Medulla oblongata (tissue), 1 donor: ENCODE results near the gene CYTH4.

Source experiments
- DNase-seq: peaks from one replicate; pipeline ENCODE4 v3.0.0-alpha.2; 2015; ENCODE audit errors: extremely low spot score

Gene CYTH4

GRCh38 chr22:37270928-37271650 is 11.2 kb upstream of the CYTH4 start:
- DNase-seq, result no peak

DNA sequence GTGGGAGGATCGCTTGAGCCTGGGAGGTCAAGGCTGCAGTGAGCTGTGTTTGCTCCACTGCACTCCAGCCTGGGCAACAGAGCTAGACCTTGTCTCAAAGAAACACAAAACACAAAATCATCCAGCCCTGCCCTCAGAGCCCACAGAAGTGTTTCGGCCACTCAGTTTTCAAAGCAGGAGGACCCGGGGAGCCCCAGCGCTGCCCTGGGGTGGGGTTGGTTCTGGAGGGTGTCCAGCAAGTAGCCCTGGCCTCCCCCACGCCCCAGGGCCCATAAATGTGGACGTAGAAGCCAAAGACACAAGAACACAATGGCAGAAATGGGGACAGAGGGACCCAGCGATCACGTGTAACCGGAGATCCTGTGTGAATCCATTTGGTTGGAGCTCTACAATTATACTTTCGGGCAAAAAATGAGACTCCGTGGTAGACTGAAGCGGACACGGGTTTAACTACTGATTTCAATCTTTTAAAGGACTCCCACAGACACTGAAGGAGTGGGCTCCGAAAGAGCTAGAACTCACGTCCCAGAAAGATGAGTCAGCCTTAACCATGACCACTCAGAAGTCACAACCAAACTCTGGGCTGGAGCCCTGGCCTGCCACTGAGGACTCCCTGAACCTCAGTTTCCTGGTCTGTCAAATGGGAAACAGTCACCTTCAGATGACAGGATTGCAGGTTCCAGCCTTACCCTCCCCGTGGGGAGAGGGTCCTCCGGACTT is 9.0 kb upstream of the CYTH4 start:
- DNase-seq, result no peak

DNA sequence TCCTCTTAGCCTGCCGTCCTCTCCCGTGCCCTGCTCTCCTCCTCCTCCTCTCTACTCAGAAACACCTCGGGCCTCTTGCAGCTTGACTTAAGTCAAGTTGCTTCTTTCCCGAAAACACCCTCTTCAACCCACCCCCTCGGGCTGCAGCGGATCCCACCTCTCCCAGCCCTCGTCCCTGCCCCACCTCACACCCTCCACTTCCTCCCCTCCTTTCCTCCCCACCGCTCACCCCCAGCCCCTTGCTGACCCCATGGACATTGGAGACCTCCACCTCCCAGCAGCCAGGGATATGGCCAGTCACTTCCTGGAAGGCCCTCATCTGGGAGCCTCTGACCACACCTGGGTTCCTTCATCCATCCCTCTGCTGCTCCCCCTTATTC is 8.5 kb upstream of the CYTH4 start:
- DNase-seq, result no peak

GRCh38 chr22:37274380-37274862 is 7.9 kb upstream of the CYTH4 start:
- DNase-seq, result peak; percentile 76

- no peak for DNase-seq
Measured at GRCh38 chr22:37275134-37275533, 7.2 kb upstream of the CYTH4 start.

DNA sequence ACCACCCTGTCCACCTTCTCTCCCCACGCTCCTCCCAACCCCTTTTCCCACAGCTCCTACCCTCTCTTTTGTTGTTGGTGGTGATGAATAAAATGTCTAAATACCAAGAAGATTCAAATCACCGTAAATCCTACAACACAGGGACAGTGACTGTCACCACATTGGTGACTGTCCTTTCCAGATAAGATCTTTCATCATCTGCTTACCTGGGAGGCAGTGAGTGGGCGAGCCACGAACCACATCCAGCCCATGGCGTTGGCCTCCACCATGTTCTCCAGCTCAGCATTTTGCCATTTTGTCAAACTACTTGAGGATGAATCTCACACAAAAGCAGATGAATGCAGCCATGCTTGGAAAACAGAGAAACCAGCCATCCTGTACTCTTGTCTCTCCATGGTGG is 6.7 kb upstream of the CYTH4 start:
- no peak for DNase-seq

- DNase-seq, result no peak
Measured at GRCh38 chr22:37276776-37277175, 5.5 kb upstream of the CYTH4 start.

- DNase-seq, result no peak
Measured at GRCh38 chr22:37277384-37277783, 4.9 kb upstream of the CYTH4 start.

DNA sequence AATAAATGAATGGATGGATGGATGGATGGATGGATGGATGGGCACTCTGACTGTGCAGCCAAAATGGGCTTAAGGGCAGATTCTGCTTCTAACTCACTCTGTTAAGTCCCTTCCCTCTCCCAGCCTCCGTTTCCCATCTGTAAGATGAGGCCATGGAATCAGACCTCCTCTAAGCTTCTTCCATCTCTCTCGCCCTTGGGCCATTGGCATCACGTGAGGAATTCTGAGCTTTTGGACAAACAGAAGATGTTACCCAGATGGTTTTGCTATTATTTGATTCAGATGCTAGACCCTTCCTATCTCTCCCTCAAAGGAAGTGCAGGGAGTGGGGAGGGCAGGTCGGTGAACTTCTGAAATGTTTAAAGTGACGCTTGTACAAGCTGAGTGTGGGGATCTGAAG is 4.0 kb upstream of the CYTH4 start:
- DNase-seq, result no peak

GRCh38 chr22:37279331-37280181 is 2.8 kb upstream of the CYTH4 start:
- DNase-seq, result peak; percentile 16

- no peak for DNase-seq
Measured at GRCh38 chr22:37280718-37281117, 1.6 kb upstream of the CYTH4 start.

- DNase-seq, result no peak
Measured at GRCh38 chr22:37281195-37281594, 1.1 kb upstream of the CYTH4 start.

- no peak for DNase-seq
Measured at GRCh38 chr22:37281646-37282384, 493 bp upstream of the CYTH4 start.

- DNase-seq, result peak; percentile 53
Measured at GRCh38 chr22:37283393-37283937, 1.2 kb downstream of the CYTH4 start.

DNA sequence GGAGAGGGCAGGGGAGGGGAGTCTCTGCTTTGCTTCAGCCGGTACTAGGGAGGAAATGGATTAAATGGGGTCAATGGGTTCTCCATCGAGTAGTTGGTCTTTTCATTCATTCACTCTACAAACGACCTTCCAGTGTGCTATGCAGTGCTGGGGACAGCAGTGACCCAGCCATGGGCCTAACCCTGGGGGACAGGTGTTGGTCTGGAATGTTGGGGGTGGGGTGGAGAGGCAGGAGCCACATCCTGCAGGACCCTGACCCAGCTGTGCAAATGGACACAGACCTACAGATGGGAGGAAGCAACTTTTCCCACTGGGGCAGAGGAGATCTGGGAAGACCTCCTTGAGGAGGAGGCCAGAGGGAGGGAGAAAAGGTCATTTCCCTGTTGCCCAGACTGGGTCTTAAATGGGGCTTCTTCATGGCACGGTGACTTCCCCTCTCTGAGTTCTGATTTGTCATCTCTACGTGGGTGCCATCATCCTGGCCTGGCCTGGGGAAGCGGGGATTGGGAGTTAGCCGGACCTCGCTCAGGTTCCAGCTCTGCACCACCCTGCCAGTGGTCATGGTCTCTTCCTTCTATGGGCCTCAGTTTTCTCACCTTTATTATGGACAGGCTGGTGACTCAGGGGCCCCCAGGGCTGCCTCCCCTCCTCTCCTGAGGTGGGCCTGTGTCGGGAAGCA is 2.0 kb downstream of the CYTH4 start:
- no peak for DNase-seq

GRCh38 chr22:37284805-37285355 is 2.6 kb downstream of the CYTH4 start:
- peak; percentile 87 for DNase-seq

- DNase-seq, result no peak
Measured at GRCh38 chr22:37285937-37286336, 3.6 kb downstream of the CYTH4 start.

- DNase-seq, result no peak
Measured at GRCh38 chr22:37287550-37287951, 5.2 kb downstream of the CYTH4 start.

GRCh38 chr22:37288521-37288920 is 6.2 kb downstream of the CYTH4 start:
- DNase-seq, result no peak

DNA sequence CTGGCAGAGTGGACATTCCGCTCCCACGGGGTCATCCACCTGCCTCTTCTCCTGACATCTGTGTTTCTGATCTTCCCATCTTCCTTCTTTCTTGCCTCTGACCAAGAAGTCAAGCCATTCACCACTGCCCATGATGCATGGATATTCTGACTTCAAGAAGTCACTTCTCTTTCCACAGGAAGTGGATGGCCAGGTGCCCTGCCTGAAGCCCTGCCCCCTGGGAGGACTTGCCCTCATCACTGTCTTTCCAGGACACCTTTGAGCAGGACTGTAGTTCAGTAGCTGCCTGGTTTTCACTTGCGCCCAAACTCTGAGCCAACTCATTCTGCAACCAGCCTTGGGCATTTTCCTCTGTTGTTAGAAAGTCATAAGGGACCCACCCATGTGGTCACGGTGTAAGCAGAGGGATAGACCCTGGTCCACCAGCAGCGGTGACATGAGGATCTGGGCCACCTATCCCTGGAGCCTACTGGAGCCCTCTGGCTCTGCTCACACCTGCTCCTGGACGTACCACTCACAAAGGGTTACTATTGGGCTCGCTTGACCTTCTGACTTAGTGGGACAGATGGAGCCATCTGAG is 6.9 kb downstream of the CYTH4 start:
- no peak for DNase-seq
